Renal cortex interstitium (tissue), 11 donors: ENCODE measurements around the gene CEP131. TPM values are rescaled to one million over a fixed set of nuclear protein-coding genes. Genes with fewer than 3 reads are reported as not detected.

Experiments
- DNase-seq, 11 donors: peaks; one replicate each; pipeline ENCODE4 v3.0.0-alpha.2; 2013; ENCODE audit warnings: low read depth in 9 of 11, low spot score in 4 of 11; ENCODE audit errors: extremely low read depth in 1 of 11
- polyA plus RNA-seq, 3 donors: library from polyadenylated mRNA; unstranded; fragments of 120-200 nt; gene quantifications; one replicate each; pipeline ENCODE4 v1.2.1, GENCODE V29; 2013; ENCODE audit not compliant: insufficient read length in 3 of 3

Gene CEP131
- polyA plus RNA-seq, 3 donors = 14.4 to 25.3 (median 20.5) TPM

DNA sequence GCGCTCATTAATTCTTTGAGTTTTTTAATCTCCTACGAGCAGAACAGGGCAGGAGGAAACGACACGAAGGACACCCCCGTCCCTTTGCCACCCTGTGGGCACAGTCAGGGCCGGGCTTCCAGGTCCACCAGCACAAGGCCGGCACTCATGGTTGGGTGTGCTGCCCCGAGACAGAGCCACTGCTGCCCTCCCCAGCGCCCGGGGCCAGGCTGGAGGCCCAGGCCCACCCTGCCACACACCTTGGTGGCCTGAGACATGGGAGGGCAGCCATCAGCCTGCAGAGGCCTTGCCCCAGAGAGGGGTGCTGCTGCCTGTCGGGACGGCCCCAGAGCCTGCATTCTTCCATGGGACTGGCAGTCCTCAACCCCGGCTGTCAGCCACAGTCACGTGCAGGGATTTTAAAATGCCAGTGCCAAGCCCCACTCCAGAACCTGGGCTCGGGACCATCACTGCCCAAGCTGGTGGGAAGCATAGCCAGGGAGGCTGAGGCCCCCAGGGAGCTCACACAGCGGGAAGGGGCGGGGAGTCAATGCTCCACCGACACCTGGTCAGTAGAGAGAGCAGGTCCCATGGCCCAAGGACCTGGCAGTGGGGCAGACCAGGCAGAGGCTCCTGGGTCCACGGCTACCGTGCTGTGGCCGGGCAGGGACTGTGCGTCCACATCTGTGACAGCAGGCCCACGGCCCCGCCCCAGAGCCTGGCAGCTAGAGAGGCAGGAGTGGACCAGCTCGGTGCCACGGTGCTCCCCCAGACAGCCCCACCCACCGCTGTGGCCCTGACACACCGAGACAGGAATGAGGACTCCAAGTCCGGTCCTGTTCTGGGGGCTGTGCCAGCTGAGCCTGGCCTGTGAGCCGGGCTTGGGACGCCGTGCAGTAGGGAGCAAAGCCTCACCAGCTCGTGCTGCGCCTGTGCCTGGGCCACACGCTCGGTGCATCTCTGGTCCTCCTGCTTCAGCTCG is 27.5 kb downstream of the CEP131 start:
- DNase-seq = no peak

DNA sequence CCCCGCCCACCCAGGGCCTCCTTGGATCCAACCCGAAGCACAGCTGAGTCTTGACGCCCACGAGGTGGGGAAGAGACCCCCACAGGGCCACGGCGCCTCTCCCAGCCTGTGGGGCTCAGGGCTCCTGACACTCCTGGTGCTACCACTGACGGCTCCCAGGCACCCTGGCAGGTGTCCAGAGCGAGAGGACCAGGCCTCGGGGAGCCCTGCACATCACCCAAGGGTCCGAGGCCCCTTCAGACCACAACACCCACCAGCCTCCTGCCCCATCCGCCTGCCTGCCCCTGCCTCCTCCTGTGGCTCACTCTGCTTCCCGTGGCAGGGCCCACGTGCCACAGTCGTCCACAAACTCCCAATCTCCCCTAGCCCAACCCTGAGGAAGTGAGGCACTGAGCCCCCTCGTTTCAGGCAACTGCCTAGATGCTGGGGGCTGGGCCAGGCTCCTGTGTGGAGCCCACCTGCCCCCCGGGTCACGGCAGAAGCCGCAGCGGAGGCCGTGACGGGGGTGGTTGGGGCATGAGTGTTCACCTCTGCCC is 28.5 kb downstream of the CEP131 start:
- DNase-seq = no peak

DNA sequence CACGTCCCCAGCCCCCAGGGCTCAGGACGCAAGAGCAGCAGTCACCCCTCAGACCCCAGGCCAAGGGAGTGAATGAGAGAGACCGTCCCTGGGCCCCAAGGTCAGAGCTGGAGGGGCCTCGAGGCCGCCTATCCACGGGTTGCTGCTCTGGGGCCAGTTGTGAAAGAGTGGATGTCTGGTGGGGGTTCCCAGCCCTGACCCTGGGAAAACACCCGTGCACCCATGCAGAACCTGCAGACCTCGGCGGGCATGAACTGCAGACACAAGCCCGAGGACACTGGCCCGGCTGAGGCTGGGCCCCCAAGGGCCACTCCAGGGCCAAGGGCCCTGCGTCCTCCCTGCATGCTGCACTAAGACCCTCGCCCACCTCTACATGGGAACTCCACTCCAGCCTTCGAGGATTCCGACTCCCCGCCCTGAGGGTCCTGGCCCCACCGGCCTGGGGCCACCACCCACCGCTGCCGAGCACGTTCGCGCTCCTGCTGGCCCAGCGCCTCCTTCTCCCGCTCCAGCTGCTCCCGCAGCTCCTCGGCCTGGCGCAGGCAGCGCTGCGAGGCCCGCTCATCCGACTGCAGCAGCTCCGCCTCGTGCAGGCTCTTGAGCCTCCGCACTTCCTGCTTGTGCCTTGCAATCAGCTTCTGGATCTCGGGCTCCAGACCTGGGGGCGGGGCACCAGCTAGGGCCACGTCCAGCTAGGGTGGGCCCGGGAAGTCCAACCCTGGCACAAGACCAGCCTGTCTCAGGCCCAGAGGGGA is 29.1 kb downstream of the CEP131 start:
- DNase-seq = peak in 4 of 11 donors; percentile 10 to 31 (median 22)

DNA sequence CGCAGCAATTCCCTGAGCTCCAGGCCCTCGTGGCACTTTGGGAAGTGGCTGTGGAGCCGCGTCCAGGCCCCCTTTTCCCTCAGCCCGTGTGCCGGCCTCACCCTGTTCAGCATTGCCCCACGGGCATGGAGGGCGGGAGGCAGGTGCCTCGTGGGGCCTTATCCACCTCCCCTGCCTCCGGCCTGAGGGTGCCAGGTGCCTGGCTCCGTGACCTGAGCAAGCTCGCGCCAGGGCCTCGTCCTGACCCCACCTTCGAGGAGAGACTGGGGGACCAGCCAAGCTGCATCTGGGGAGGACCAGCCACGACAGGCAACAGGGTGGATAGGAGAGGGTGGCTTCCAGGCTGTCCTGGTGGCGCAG is 29.7 kb downstream of the CEP131 start:
- DNase-seq = no peak

DNA sequence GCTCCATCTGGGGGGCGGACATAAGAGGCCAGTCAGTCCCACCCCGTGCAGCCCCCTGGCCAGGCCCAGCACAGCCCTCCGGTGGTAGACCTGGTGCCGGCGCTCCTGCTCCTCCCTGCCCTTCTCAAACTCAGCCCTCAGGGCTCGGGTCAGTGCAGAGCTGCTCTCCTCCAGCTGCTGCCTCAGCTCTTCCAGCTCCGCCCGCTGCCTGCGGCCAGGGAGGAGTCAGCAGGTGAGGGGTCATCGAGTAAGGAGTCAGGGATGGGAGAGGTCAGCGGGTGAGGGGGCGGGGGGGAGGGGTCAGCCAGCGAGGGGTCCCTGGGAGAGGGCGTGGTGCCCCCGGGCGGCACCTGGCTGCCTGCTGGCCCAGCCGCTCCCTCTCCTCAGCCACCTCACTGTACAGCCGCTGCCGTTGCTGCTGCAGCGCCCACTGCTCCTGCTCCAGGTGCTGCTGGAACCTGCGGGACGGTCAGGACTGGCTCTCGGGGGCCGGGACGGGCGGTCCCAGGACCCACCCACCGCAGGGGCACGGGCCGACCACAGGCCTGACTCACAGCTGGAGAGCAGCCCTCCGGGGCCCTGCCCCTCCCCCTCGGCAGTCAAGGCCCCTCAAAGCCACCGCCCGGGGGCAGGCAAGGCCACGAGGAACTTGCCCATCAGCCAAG is 30.2 kb downstream of the CEP131 start:
- no peak for DNase-seq

DNA sequence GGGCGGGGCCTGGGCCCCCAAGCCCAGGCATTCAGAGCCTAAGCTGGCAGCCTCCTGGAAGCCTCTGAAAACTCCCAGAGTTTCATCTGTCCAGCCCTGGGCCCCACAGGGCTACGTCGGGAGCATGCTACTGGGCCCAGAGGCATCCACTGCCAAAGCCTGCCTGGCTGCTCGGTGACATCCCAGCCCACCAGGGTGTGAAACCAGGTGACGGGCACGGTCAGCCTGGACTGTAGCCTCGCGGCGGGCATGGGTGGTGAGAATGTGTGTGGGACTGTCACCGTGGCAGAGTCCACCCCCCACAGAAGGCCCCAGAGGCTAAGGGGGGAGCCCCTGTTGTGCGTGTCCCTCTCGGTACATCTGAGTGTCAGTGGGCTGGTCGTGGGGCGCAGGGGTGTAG is 31.1 kb downstream of the CEP131 start:
- DNase-seq = no peak

DNA sequence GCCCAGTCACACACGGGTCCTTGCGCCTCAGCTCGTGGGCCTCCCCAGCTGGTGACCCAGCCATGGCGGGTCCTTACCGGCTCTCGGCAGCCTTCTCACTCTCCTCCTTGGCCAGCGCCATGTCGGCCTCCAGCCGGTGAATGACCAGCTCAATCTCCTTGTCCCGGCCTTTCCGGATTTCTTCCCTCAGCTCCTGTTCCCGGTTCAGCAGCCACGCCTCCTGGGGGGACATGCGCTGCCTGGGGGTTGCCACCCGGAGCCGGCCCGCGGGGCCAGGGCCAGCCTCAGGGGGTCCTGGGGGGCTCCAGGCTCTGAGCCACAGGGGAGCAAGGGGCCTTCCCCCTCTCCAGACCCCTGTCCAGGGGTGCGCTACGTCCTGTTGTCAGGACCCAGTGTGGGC is 31.6 kb downstream of the CEP131 start:
- DNase-seq = no peak

DNA sequence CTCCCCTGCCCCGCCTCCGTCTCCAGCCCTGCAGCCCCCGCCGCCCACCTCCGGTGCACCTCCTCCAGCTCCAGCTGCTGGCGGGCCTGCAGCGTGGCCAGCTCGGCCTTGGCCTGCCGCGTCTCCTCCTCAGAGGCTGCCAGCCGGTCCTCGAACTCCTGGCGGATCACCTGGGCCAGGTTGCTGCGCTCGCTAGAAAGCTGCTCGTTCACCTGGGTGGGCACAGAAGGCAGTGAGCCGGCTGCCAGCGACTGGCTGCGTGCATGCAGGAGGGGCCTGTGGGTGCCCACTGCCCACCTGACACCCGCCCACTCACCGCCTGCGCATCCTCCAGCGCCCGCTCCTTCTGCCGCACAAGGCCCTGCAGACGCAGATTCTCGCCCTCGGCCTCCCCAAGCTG is 32.2 kb downstream of the CEP131 start:
- DNase-seq = no peak

DNA sequence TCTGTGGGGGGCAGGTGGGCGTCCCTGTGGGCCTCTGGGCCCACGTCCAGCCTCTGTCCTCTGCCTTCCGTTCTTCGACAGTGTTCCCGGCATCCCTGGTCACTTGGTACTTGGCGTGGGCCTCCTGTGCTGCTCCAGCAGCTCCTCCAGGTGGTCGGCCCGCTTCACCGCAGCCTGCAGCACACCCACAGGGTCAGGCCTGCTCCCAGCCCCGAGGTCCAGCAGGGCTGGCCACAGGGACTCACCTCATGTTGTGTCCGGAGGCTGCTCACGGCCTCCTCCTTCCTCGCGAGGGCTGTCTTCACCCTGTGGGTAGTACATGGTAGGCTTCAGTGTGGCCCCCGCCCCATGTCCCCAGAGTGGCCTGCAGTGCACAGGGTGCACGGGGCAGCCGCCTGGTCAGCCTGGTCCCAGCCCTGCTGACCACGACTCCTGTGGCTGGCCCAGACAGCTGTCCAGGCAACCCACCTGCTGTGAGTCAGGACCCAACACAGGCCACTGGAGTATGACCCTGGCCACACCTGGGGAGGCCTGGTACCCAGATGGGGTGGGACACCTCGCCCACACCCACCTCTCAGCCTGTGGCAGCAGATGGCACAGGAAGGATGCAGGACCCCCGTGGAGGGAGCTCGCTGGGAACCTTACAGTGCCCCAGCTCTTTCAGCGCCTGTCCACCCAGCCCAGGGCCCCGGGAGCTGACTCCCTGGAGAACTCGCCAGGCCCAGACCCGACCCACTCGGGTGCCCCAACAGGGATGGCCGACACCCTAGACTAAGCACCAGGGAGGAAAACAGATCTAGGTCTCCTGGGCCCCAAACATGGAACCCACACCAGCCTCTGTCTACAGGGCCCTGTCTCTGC is 32.9 kb downstream of the CEP131 start:
- no peak for DNase-seq

DNA sequence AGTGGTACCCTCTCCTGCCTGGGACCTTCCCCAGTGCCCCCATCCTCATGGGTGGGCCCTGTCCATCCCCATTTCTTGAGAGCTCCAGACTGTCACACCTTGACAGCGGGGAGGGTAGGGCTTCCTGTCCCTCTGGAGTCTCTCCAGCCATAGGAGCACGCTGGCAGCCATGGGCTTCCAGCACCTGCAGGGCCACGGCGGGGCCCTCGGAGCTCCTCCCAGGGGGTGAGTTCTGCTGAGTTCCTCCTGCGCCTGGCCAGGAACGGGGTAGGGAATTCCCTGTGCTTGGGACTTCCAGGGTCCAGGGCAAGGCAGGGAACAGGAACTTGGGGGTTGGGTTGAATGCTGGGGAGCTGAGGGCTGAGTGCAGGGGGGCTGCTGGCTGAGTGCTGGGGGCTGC is 33.7 kb downstream of the CEP131 start:
- DNase-seq = no peak

DNA sequence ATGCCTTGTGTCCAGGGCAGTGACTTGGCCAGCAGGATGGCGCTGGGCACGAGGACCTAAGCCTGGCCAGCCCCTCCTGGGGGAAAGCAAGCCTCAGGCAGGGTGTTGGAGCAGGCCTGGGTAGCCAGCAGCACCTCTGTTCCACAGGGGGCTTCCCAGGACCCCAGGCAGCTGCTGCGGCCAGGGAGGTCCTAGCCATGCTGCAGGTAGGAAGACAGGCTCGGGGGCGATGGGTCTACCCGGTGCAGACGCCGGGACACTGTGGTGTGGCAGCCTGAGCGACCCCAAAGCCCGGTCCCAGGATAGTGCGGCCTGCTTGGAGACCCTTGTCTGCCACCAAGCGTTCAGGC is 34.3 kb downstream of the CEP131 start:
- no peak for DNase-seq

DNA sequence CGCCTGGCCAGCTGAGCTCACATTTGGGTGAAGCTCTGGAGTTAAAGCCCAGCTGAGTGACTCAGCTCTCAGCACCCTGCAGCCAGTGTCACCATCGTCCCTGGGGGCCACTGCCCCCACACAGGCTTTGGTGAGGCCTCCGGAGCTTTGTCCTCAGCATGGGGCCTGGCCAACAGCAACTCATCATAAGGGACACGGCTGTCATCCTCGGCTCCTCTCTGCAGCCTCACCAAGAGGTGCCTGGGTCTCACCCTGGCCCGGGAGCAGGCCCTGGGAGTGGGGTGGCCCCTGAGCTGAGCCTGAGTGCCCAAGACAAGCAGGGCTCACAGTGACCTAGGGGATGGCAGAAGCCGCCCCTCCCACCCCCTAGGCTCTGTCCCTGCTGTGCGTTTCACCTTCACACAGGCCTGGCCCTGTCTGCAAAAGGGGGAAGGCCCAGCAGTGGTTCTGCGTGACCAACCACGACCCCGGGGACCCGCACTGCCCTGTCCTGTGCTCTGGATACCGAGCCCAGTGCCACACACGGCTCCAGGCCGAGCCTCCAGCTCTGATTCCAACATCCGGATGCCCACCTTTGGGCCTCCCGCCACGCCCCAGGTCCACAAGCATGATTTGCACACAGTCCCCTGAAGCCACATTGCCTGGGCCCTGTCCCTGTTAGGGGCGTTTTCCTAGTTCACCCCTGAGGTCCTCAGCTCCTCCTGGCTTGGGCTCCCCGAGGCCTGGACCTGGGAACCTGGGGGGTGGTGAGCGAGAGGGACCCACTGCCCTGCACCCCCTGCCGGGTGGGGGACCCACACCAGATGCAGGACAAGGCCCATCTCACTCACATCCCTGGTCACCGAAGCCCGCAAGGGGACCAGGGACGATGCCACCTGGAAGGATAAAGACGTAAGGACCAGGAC is 34.9 kb downstream of the CEP131 start:
- no peak for DNase-seq

DNA sequence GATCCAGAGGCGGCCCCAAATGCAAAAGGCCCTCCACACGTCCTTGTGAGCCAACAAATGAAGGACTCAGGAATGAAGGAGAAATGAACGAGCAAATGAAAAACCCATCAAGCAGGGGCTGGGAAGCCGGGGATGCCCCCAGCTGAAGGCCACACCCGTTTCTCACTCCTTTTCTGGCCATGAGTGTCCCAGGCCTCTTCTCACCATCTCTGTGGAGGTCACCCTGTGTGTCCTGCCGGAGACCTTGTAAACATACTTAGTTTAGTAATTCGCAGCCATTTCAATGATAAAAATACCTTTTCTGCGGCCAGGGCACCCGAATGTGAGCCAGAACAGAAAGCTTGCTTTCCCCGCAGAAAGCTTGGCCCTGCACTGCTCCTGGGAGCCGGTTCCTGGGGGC is 35.6 kb downstream of the CEP131 start:
- DNase-seq = no peak

DNA sequence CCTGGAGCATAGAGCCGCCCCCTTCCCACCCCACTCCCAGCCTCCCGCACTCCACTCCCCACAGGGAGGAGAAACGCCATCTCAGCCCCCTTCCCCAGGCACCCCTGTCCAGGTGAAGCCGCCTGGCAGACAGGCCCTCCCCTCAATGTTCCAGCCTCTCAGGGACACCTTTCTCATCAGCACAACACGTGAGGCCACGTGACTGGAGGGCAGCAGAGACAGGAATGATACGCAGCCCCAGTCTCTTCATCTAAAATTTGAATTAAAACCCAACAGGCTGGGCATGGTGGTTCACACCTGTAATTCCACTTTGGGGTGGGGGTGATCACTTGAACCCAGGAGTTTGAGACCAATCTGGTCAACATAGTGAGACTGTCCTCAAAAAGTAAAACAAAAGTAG is 36.6 kb downstream of the CEP131 start:
- DNase-seq = no peak

DNA sequence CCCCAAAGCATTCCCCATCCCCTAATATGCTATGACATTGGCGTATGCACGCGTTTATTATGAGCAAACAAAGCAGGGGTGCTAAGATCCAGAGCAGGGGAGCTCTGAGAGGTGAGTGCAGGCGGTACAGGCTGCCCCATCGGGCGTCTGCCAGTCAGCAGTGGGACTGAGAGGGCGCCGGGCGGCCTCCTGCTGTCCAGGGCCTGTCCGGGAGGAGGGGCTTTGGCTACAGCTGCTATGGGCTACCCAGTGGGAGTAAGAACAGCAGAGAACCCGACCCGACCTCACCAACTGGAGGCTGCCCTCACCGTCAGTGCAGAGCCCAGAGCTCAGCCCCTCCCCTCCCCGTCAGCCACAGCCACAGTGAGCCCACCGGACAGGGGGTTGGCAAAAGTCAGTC is 38.2 kb downstream of the CEP131 start:
- DNase-seq = no peak

DNA sequence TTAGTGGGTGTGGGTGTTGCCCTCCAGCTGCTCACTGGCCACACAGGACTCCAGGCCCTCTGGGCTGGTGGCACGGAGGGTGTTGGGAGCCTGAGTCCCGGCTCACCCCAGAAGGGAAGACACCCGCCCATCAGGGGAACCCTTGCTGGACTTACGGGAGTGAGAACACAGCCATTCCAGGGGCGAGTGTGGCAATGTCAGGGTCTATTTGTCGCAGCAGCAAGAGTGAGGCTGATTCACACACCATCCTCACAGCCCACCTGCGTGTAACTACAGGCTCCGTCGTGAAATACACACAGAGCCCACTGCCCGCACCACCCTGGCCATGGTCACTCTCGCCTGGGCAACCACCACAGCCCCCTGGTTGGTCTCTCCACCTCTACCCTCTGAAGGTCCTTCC is 39.0 kb downstream of the CEP131 start:
- DNase-seq = no peak

DNA sequence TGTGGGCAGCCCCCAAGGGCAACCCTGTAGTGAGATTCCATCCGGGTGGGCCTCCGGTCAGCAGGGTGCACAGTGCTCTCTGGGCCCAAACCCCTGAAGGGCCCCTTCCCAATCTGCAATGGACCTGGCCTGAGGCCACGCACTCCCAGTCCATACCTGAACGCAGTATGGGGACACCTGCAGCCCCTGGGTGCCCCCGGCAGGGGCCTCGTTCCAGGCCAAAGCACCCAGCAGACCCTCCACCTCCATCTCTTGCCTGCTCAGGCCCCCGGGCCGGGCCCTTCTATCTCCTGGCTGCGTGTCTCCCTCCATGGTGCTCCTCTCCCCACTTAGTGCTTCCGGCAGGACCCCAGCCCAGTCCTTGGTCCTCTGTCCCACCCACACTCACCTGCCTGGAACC is 39.4 kb downstream of the CEP131 start:
- DNase-seq = no peak

DNA sequence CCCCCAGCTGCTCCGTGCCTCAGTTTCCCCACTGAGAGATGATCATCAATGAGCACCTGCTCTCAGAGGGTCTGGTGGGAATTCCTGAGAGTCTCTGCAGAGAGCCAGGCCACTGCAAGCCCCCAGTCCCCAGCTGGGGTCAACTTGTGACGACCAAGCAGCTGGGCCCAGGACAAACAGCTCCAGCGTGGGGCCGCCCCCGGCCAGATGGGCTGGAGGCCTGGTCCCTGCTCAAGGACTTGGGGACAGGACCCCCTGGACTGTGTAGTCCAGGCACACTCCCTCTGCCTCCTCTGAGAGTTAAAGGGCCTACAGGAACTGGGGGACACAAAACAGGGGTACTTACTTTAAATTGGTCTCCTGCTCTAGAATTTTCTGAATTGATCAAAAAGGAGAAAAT is 40.2 kb downstream of the CEP131 start:
- no peak for DNase-seq
